ENCODE measurements around the gene MGMT. TPM values are rescaled to one million over a fixed set of nuclear protein-coding genes. Genes with fewer than 3 reads are reported as not detected.

Gene MGMT
- total and polyA plus RNA-seq, 9 of the 15 experiments (the other 6 are each of a cell fraction or from before 2014, with no cell fraction given): 0.03 to 0.29 (median 0.11) TPM; not detected in 4

DNA sequence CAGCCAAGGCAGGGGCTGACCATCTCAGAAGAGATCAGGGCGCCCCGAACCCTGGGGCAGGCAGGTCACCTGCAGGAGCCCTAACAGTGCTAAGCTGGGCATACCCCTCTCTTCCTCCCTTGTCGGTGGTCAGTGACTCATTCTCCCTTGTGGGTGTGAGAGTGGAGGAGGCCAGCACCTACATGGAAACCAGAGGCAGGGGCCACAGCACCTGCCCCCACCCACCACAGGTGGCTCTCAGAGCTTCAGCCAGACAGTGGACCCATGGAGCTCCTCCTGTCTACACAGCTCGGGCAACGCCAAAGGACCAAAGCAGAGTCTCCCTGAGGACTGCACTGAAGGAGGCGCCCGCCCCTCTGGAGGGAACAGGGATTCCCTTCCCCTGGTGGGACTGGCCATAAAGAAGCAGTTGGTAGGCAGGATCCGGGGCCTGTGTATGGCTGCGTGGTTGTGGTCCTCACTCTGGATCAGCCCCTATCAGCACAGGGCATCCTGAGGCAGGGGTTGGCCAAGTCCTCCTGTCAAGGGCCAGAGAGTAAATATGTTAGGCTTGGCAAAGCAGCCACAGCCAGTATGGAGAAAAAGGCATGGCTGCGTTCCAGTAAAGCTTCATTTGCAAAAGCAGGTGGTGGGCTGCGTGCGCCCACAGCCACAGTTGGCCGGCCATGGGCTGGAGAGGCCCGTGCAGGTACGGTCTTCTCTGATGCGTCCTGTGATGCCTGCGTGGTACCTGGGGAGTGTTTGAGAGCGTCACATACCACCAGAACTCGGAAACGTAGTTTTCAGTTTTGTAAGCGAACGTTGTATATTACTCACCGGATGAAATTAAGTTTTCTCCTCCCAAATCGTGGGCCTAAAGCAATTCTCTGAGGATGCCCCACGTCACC lies 298.9 kb downstream of the MGMT start:
- DNase-seq (ENCODE audit: extremely low read depth in 1 of 4, low spot score in 3 of 4): no peak
- TF ChIP-seq PRPF4 (IDR thresholded peaks at IDR 0.05; ENCODE audit: insufficient read depth, low read depth, low read length, poor library complexity, severe bottlenecking) (no peak), MCM3 (IDR thresholded peaks at IDR 0.05) (no peak), CEBPB (tag; IDR thresholded peaks at IDR 0.05) (no peak), ZEB2 (IDR thresholded peaks at IDR 0.05) (no peak), ARHGAP35 (IDR thresholded peaks at IDR 0.05; ENCODE audit: partially characterized antibody) (no peak), RHOXF2B (CRISPR knock-in tag; conservative IDR thresholded peaks at IDR 0.05) (no peak), CXXC5 (CRISPR knock-in tag; IDR thresholded peaks at IDR 0.05) (no peak), ARNT (IDR thresholded peaks at IDR 0.05) (no peak), SREBF1 (IDR thresholded peaks at IDR 0.05; ENCODE audit: borderline replicate concordance, low read depth, low read length) (no peak)
- TF ChIP-seq, protein P1, sequence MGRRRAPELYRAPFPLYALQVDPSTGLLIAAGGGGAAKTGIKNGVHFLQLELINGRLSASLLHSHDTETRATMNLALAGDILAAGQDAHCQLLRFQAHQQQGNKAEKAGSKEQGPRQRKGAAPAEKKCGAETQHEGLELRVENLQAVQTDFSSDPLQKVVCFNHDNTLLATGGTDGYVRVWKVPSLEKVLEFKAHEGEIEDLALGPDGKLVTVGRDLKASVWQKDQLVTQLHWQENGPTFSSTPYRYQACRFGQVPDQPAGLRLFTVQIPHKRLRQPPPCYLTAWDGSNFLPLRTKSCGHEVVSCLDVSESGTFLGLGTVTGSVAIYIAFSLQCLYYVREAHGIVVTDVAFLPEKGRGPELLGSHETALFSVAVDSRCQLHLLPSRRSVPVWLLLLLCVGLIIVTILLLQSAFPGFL (CRISPR knock-in tag; IDR thresholded peaks at IDR 0.05): no peak
- TF ChIP-seq, protein P2, sequence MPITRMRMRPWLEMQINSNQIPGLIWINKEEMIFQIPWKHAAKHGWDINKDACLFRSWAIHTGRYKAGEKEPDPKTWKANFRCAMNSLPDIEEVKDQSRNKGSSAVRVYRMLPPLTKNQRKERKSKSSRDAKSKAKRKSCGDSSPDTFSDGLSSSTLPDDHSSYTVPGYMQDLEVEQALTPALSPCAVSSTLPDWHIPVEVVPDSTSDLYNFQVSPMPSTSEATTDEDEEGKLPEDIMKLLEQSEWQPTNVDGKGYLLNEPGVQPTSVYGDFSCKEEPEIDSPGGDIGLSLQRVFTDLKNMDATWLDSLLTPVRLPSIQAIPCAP (CRISPR knock-in tag; IDR thresholded peaks at IDR 0.05; ENCODE audit: borderline replicate concordance): no peak
- TF ChIP-seq, protein P3, sequence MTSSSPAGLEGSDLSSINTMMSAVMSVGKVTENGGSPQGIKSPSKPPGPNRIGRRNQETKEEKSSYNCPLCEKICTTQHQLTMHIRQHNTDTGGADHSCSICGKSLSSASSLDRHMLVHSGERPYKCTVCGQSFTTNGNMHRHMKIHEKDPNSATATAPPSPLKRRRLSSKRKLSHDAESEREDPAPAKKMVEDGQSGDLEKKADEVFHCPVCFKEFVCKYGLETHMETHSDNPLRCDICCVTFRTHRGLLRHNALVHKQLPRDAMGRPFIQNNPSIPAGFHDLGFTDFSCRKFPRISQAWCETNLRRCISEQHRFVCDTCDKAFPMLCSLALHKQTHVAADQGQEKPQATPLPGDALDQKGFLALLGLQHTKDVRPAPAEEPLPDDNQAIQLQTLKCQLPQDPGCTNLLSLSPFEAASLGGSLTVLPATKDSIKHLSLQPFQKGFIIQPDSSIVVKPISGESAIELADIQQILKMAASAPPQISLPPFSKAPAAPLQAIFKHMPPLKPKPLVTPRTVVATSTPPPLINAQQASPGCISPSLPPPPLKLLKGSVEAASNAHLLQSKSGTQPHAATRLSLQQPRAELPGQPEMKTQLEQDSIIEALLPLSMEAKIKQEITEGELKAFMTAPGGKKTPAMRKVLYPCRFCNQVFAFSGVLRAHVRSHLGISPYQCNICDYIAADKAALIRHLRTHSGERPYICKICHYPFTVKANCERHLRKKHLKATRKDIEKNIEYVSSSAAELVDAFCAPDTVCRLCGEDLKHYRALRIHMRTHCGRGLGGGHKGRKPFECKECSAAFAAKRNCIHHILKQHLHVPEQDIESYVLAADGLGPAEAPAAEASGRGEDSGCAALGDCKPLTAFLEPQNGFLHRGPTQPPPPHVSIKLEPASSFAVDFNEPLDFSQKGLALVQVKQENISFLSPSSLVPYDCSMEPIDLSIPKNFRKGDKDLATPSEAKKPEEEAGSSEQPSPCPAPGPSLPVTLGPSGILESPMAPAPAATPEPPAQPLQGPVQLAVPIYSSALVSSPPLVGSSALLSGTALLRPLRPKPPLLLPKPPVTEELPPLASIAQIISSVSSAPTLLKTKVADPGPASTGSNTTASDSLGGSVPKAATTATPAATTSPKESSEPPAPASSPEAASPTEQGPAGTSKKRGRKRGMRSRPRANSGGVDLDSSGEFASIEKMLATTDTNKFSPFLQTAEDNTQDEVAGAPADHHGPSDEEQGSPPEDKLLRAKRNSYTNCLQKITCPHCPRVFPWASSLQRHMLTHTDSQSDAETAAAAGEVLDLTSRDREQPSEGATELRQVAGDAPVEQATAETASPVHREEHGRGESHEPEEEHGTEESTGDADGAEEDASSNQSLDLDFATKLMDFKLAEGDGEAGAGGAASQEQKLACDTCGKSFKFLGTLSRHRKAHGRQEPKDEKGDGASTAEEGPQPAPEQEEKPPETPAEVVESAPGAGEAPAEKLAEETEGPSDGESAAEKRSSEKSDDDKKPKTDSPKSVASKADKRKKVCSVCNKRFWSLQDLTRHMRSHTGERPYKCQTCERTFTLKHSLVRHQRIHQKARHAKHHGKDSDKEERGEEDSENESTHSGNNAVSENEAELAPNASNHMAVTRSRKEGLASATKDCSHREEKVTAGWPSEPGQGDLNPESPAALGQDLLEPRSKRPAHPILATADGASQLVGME (CRISPR knock-in tag; IDR thresholded peaks at IDR 0.05): no peak
- TF ChIP-seq, protein P4, sequence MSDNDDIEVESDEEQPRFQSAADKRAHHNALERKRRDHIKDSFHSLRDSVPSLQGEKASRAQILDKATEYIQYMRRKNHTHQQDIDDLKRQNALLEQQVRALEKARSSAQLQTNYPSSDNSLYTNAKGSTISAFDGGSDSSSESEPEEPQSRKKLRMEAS (CRISPR knock-in tag; IDR thresholded peaks at IDR 0.05): no peak

More for the DNA sequence above, 298.9 kb downstream of the MGMT start:
- H3K4me2 ChIP-seq (ENCODE audit: insufficient read depth, low read length): no peak overlapping the region
- H3K9me1 ChIP-seq (ENCODE audit: control insufficient read depth, insufficient read depth, low read length): no peaks in the 10 kb centered on the region
- no peak overlapping the region for H3K27ac ChIP-seq (ENCODE audit: extremely low read depth, low read depth, low read length)
- ChIA-PET POLR2A (no interaction called here), CTCF (ENCODE audit: low intra/inter-chr PET ratio) (no interaction called here)
- no TSS peak for BruUV-seq (replicated peaks)
- no peaks in the 10 kb centered on the region; a peak in 1 of 5 replicates for H3K4me1 ChIP-seq (replicated peaks in 1 of 2; ENCODE audit: control insufficient read depth in 2 of 2, insufficient read depth in 2 of 2, low read length in 2 of 2)
- intact Hi-C loops (cut with micrococcal nuclease) (no loop called here), in situ Hi-C loops (cut with MboI) (no loop called here)
- 0 out of 2 replicates have a peak, but pooled peaks cover 3% of the 10 kb centered on the region for H4K20me1 ChIP-seq (replicated peaks; ENCODE audit: control insufficient read depth, insufficient read depth, low read length)
- no peak overlapping the region for H2AFZ ChIP-seq (ENCODE audit: low read depth, low read length)
- peaks cover 0 to 39% of the 10 kb centered on the region in 2 experiments; a peak in 3 of 5 replicates for H3K27me3 ChIP-seq (ENCODE audit: control insufficient read depth in 2 of 2, insufficient read depth in 2 of 2, low read length in 2 of 2)
- FAIRE-seq (no peak), ATAC-seq (no peak)
- H3K4me3 ChIP-seq: no peak overlapping the region
- H3K79me2 ChIP-seq (ENCODE audit: control insufficient read depth, insufficient read depth, low read length): no peaks in the 10 kb centered on the region
- no peaks in the 10 kb centered on the region for H3K9me3 ChIP-seq (replicated peaks; ENCODE audit: control insufficient read depth, insufficient read depth, low read depth, low read length)
- H3K9ac ChIP-seq (ENCODE audit: insufficient read depth in 1 of 2, low read depth in 2 of 2, low read length in 2 of 2): no peak overlapping the region
- no peaks in the 10 kb centered on the region for H3K36me3 ChIP-seq (ENCODE audit: control insufficient read depth, insufficient read depth, low read length)
- 0% methylated on average over 19 of the region's 25 CpGs for WGBS (ENCODE audit: insufficient coverage, low coverage, missing lambda C conversion rate)

Data from K562 (cell line).